Endometrial microvascular endothelial cells (primary cell): Measurements from ENCODE around the gene NPC1L1. TPM values are rescaled to one million over a fixed set of nuclear protein-coding genes. Genes with fewer than 3 reads are reported as not detected.
"Not testable (repeated sequence)": the region's sequence is repeated elsewhere in the genome, so short reads cannot be mapped to it uniquely, and the experiment has no call there.

Experiments used
- in situ Hi-C: cut with HindIII; loops from 2 replicates; pipeline ENCODE4 v1.10.0; 2017; ENCODE audit warnings: low sequenced_read_pairs, low pct_unique_long_range_greater_than_20kb; ENCODE audit errors: inconsistent ontology term
- total RNA-seq: library from RNA; depleted of rRNA; stranded (reverse); fragments of >200 nt; gene quantifications from one replicate; pipeline ENCODE4 v1.2.3, GENCODE V29; 2015; ENCODE audit errors: inconsistent ontology term

The NPC1L1 gene
- total RNA-seq, 1 donor from 2014 or later, result not detected

GRCh38 chr7:44515590-44516268, 25.4 kb downstream of the NPC1L1 start:
- in situ Hi-C loops, result no loop called here

DNA sequence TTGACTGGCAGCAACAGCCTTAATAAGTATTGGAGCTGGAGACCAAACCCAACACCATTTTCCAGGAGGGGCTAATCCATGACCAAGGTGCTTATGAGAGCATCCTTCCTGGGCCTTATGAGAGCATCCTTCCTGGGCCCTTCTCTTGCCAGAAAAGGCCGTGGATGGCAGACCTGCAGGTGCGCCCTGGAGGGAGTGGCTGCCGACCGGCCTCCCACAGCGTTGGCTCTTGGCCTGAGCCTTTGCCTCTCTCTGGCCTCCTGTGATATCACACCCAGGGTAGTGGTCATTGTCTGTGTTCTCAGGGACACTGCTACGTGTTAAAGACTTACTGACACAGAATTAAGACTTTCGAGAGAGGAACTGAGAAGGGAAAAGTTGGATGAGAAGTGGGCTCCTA, 28.4 kb downstream of the NPC1L1 start:
- in situ Hi-C loops, result no loop called here

GRCh38 chr7:44511863-44512468, 29.2 kb downstream of the NPC1L1 start:
- in situ Hi-C loops, result no loop called here

DNA sequence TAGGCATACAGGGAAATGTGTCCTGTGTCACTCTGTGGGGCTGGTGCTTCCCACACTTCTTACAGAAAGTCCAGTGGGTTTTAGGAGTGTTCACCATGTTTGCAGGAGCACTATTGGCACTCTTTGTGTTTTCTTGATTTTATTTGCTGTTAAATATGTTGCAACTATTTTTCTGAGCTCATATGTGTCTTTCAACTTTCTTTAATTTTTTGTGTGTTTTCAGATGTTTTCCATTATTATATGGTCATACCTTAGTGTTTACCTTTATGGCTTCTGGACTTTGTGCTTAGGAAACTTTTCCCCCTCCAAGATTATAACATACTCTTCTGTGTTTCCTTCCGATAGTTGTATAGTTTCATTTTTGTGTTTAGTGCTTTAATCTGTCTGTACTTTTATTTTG, 29.9 kb downstream of the NPC1L1 start:
- in situ Hi-C loops, result no loop called here

GRCh38 chr7:44508328-44509030, 32.7 kb downstream of the NPC1L1 start:
- in situ Hi-C loops, result no loop called here

GRCh38 chr7:44506592-44507288, 34.4 kb downstream of the NPC1L1 start:
- in situ Hi-C loops, result not testable (repeated sequence)

GRCh38 chr7:44505595-44505994, 35.5 kb downstream of the NPC1L1 start:
- in situ Hi-C loops, result no loop called here

DNA sequence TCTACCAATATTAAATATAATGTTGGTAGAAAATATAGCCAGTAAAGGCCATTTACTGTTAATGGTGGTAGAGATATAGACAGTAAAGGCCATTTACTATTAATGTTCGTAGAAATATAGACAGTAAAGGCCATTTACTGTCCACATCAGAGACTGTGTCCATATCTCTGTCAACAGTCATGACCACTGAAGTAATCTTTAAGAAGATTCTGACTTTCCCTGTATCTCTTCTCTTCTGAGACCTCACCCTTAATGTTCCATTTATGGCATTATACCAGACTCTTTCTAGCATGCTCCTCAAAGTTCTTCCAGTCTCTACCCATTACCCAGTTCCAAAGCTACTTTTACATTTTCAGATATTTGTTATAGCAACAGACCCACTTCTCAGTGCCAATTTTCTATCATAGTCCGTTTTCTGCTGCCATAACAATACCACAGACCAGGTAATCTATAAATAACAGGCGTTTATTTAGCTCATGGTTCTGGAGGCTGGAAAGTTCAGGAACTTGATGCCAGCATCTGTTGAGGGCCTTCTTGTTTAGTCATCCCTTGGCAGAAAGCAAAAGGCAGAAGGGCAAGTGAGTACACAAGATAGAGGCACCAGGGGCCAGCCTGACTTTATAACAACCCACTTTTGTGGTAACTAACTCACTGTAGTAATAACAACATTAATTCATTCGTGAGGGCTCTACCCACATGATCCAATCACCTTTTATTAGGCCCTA, 42.7 kb downstream of the NPC1L1 start:
- in situ Hi-C loops, result no loop called here

DNA sequence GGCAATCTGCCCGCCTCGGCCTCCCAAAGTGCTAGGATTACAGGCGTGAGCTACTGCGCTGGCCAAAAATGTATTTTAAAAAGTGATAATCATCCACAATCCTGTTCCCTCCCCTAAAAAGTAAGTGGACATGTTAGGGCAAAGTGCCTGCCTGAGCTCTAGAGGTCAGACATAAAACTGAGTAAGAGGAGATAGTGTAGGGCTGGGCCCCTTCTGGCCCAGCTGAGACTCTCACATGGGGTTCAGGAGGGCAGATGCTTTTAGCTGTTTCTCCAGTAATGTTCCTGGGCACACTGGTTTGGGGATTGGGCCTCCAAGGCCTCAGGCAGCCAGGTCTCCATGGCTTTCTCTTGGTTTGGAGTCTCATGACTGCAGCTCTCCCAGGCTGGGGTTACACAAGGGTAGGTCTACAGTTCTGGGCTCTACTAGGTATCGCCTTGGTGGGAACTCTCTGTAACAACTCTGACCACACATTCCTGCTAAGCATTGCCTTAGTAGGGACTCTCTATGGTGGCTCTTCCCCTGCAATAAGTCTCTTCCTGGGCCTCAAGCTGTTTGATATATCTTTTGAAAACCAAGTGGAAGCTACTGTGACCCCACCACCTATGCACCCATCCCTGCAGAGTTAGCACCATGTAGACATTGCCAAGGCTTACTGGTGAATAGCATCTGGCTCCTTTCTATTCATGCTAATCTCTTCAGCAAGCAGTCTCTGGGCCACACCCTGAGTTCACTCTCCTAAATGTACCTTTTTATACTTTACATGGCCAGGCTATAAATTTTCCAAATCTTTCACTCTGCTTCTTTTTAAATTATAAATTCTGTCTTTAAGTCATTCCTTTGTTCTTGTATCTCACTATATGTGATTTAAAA, 43.7 kb downstream of the NPC1L1 start:
- in situ Hi-C loops, result no loop called here

GRCh38 chr7:44496385-44496784, 44.7 kb downstream of the NPC1L1 start:
- in situ Hi-C loops, result no loop called here

GRCh38 chr7:44494960-44495359, 46.2 kb downstream of the NPC1L1 start:
- in situ Hi-C loops, result no loop called here

DNA sequence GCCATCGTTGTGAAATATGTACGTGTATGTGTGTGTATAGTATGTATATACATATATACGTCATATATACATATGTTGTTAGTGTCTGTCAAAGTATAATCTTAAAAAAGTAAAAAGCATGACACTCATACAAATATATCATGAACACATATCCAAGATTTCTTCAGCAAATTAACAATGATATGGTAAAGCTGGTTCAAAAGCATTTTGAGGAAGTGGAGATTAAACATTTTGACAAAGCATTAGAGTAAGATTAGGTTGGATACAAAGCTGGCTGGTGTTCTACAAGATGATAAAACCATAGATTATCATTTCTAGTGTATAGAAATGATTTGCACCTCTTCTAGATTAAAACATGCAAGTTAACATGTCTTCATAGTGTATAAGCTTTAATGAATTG, 49.9 kb downstream of the NPC1L1 start:
- in situ Hi-C loops, result no loop called here

GRCh38 chr7:44490351-44491200, 50.6 kb downstream of the NPC1L1 start, which contains the start of gene NUDCD3:
TSS of gene NUDCD3 (minus strand) at chr7:44490658. CDS start at chr7:44490600, 58 bp downstream.
- in situ Hi-C loops, result no loop called here

GRCh38 chr7:44489955-44490350, 51.2 kb downstream of the NPC1L1 start:
- in situ Hi-C loops, result no loop called here

- in situ Hi-C loops, result no loop called here
Measured at GRCh38 chr7:44488955-44489354, 52.2 kb downstream of the NPC1L1 start.

DNA sequence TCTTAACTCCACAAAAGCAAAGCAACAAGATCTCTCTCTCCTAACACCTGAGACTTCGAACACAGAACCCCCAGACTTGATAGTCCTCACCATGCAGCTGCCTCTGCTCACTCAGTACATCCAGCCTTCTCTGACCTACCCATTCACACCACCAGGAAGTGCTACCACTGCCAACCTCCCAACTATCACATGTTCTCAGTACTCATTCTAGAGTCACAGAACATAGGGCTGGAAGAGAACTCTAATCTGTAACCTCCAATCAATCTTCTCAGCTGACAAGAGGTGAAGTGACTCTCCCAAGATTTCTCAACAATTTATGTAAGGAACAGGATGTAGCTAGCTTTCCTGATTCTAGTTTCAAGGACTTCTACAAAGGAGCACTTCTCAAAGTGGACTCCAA, 54.4 kb downstream of the NPC1L1 start:
- in situ Hi-C loops, result no loop called here

GRCh38 chr7:44486001-44486400, 55.1 kb downstream of the NPC1L1 start:
- in situ Hi-C loops, result no loop called here
